ENCODE data around the gene CPNE7.
"Not testable (repeated sequence)": the region's sequence is repeated elsewhere in the genome, so short reads cannot be mapped to it uniquely, and the experiment has no call there.

The CPNE7 gene

GRCh38 chr16:89634463-89635385 lies 59.2 kb downstream of the CPNE7 start:
- H3K4me3 ChIP-seq (ENCODE audit: low read depth, low read length); H3K4me1 ChIP-seq (ENCODE audit: control insufficient read depth, insufficient read depth, low read length); H3K9ac ChIP-seq (ENCODE audit: low read depth, low read length); H3K27me3 ChIP-seq (ENCODE audit: control insufficient read depth, insufficient read depth, low read length); H3K36me3 ChIP-seq (ENCODE audit: control insufficient read depth, insufficient read depth, low read length); H3K9me3 ChIP-seq (ENCODE audit: control insufficient read depth, insufficient read depth, low read length): not testable (repeated sequence)

DNA sequence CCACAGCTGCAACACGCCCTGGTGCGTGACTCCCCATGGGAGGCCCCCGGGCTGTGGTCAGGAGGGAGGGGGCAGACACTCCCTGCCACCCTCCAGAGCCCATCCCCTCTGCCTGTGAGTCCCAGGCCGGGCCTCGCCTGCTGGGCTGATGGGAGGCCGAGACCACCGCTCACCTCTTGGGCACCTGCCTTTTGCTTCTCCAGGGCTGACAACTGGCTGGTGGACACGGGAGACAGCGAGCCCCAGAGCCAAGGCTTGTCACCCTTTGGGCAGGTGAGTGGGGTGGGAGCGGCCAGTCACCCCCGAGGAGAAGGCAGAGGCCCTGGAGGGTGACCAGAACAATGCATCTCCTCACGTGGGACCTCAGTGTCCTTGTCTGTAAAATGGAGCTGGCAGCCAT lies 61.1 kb downstream of the CPNE7 start:
- no peaks in the 10 kb centered on the region for H3K4me1 ChIP-seq (ENCODE audit: control insufficient read depth, insufficient read depth, low read length)
- no peak overlapping the region for H3K4me3 ChIP-seq (ENCODE audit: low read depth, low read length)
- H3K9me3 ChIP-seq (ENCODE audit: control insufficient read depth, insufficient read depth, low read length), result no peaks in the 10 kb centered on the region
- no peaks in the 10 kb centered on the region for H3K36me3 ChIP-seq (ENCODE audit: control insufficient read depth, insufficient read depth, low read length)
- H3K9ac ChIP-seq (ENCODE audit: low read depth, low read length), result no peak overlapping the region
- peaks cover 6% of the 10 kb centered on the region for H3K27me3 ChIP-seq (ENCODE audit: control insufficient read depth, insufficient read depth, low read length)

- Histone ChIP-seq H3K36me3 (ENCODE audit: control insufficient read depth, insufficient read depth, low read length) (no peaks in the 10 kb centered on the region), H3K9ac (ENCODE audit: low read depth, low read length) (no peak overlapping the region), H3K27me3 (ENCODE audit: control insufficient read depth, insufficient read depth, low read length) (peaks cover 6% of the 10 kb centered on the region), H3K9me3 (ENCODE audit: control insufficient read depth, insufficient read depth, low read length) (no peaks in the 10 kb centered on the region), H3K4me1 (ENCODE audit: control insufficient read depth, insufficient read depth, low read length) (no peaks in the 10 kb centered on the region), H3K4me3 (ENCODE audit: low read depth, low read length) (no peak overlapping the region)
These were observed 61.8 kb downstream of the CPNE7 start for GRCh38 chr16:89637379-89637778.

DNA sequence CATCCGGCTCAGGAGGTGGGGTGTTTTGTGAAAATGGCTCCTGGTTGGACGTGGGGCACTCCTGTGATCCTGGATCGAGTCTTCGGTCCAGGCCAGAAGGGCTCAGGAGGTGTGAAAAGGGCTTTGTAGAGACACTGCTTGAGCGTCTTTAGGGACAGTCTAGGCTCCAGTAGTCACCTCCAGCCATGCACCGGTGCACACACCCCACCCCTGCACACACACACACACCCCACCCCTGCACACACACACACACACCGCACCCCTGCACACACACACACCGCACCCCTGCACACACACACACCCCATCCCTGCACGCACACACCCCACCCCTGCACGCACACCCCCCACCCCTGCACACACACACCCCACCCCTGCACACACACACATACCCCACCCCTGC lies 62.9 kb downstream of the CPNE7 start:
- H3K27me3 ChIP-seq (ENCODE audit: control insufficient read depth, insufficient read depth, low read length), result peaks cover 5% of the 10 kb centered on the region
- no peaks in the 10 kb centered on the region for H3K9me3 ChIP-seq (ENCODE audit: control insufficient read depth, insufficient read depth, low read length)
- H3K4me3 ChIP-seq (ENCODE audit: low read depth, low read length), result no peak overlapping the region

GRCh38 chr16:89639385-89639784 lies 63.8 kb downstream of the CPNE7 start:
- H3K9ac ChIP-seq (ENCODE audit: low read depth, low read length), result no peak overlapping the region
- H3K9me3 ChIP-seq (ENCODE audit: control insufficient read depth, insufficient read depth, low read length), result no peaks in the 10 kb centered on the region
- no peaks in the 10 kb centered on the region for H3K4me1 ChIP-seq (ENCODE audit: control insufficient read depth, insufficient read depth, low read length)
- peaks cover 3% of the 10 kb centered on the region for H3K27me3 ChIP-seq (ENCODE audit: control insufficient read depth, insufficient read depth, low read length)
- peaks cover 5% of the 10 kb centered on the region for H3K36me3 ChIP-seq (ENCODE audit: control insufficient read depth, insufficient read depth, low read length)
- no peak overlapping the region for H3K4me3 ChIP-seq (ENCODE audit: low read depth, low read length)

More for the DNA sequence above, 62.9 kb downstream of the CPNE7 start:
- H3K4me1 ChIP-seq (ENCODE audit: control insufficient read depth, insufficient read depth, low read length), result no peaks in the 10 kb centered on the region
- no peaks in the 10 kb centered on the region for H3K36me3 ChIP-seq (ENCODE audit: control insufficient read depth, insufficient read depth, low read length)
- H3K9ac ChIP-seq (ENCODE audit: low read depth, low read length), result no peak overlapping the region

- Histone ChIP-seq H3K27me3 (ENCODE audit: control insufficient read depth, insufficient read depth, low read length) (no peaks in the 10 kb centered on the region), H3K4me1 (ENCODE audit: control insufficient read depth, insufficient read depth, low read length) (no peaks in the 10 kb centered on the region), H3K9me3 (ENCODE audit: control insufficient read depth, insufficient read depth, low read length) (no peaks in the 10 kb centered on the region), H3K9ac (ENCODE audit: low read depth, low read length) (no peak overlapping the region), H3K36me3 (ENCODE audit: control insufficient read depth, insufficient read depth, low read length) (peaks cover 15% of the 10 kb centered on the region), H3K4me3 (ENCODE audit: low read depth, low read length) (no peak overlapping the region)
These were observed 66.0 kb downstream of the CPNE7 start for GRCh38 chr16:89641458-89642119.

DNA sequence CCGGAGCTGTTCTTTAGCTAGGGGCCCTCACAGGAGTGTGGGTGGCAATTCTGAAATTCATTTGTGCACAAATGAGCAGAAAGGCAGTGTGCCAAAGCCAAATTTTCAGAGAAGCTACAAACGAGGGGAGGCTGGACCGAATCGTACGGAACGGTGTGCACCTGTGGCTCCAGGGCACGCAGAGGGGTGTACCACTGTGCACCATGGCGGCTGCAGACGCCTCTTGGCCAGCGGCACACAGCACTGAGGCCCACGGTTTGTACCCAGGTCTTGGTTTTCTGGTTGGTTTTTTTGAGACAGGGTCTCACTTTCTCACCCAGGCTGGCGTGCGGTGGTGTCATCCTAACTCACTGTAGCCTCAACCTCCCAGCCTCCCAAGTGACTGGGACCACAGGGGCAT lies 67.0 kb downstream of the CPNE7 start:
- H3K9ac ChIP-seq (ENCODE audit: low read depth, low read length), result no peak overlapping the region
- no peaks in the 10 kb centered on the region for H3K27me3 ChIP-seq (ENCODE audit: control insufficient read depth, insufficient read depth, low read length)
- H3K4me3 ChIP-seq (ENCODE audit: low read depth, low read length), result no peak overlapping the region
- H3K4me1 ChIP-seq (ENCODE audit: control insufficient read depth, insufficient read depth, low read length), result no peaks in the 10 kb centered on the region
- H3K9me3 ChIP-seq (ENCODE audit: control insufficient read depth, insufficient read depth, low read length), result no peaks in the 10 kb centered on the region
- H3K36me3 ChIP-seq (ENCODE audit: control insufficient read depth, insufficient read depth, low read length), result peaks cover 22% of the 10 kb centered on the region

- H3K4me1 ChIP-seq (ENCODE audit: control insufficient read depth, insufficient read depth, low read length), result no peaks in the 10 kb centered on the region
- H3K27me3 ChIP-seq (ENCODE audit: control insufficient read depth, insufficient read depth, low read length), result no peaks in the 10 kb centered on the region
- peaks cover 22% of the 10 kb centered on the region for H3K36me3 ChIP-seq (ENCODE audit: control insufficient read depth, insufficient read depth, low read length)
- H3K4me3 ChIP-seq (ENCODE audit: low read depth, low read length), result no peak overlapping the region
- H3K9ac ChIP-seq (ENCODE audit: low read depth, low read length), result no peak overlapping the region
- no peaks in the 10 kb centered on the region for H3K9me3 ChIP-seq (ENCODE audit: control insufficient read depth, insufficient read depth, low read length)
These were observed 68.3 kb downstream of the CPNE7 start for GRCh38 chr16:89643769-89644300.

DNA sequence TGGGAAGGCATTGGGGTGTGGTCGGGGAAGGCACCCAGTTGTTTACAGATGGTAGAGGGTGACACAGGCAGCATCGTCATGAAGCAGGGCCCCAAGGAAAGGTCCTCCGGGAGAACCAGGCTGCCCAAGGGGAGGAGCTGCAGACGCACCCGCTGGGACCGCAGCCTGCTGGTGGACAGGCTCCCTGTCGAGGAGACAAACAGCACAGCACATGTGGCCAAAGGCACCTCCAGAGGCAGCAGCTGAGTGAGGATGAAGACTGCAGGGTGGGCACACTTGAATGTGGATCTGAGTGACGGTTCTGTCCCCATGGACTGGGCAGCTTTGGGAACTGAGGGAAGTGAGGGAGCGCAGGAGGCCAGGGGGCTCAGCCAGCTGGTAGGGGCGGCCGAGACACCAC lies 69.6 kb downstream of the CPNE7 start:
- H3K9me3 ChIP-seq (ENCODE audit: control insufficient read depth, insufficient read depth, low read length), result no peaks in the 10 kb centered on the region
- H3K9ac ChIP-seq (ENCODE audit: low read depth, low read length), result no peak overlapping the region
- no peak overlapping the region for H3K4me3 ChIP-seq (ENCODE audit: low read depth, low read length)
- H3K27me3 ChIP-seq (ENCODE audit: control insufficient read depth, insufficient read depth, low read length), result no peaks in the 10 kb centered on the region
- no peaks in the 10 kb centered on the region for H3K4me1 ChIP-seq (ENCODE audit: control insufficient read depth, insufficient read depth, low read length)
- peaks cover 22% of the 10 kb centered on the region for H3K36me3 ChIP-seq (ENCODE audit: control insufficient read depth, insufficient read depth, low read length)

- Histone ChIP-seq H3K4me3 (ENCODE audit: low read depth, low read length) (no peak overlapping the region), H3K4me1 (ENCODE audit: control insufficient read depth, insufficient read depth, low read length) (no peaks in the 10 kb centered on the region), H3K36me3 (ENCODE audit: control insufficient read depth, insufficient read depth, low read length) (peaks cover 22% of the 10 kb centered on the region), H3K9me3 (ENCODE audit: control insufficient read depth, insufficient read depth, low read length) (no peaks in the 10 kb centered on the region), H3K27me3 (ENCODE audit: control insufficient read depth, insufficient read depth, low read length) (no peaks in the 10 kb centered on the region), H3K9ac (ENCODE audit: low read depth, low read length) (no peak overlapping the region)
These were observed 70.7 kb downstream of the CPNE7 start for GRCh38 chr16:89646270-89646669.
